ENCODE results near the gene TRAT1. TPM values are rescaled to one million over a fixed set of nuclear protein-coding genes. Genes with fewer than 3 reads are reported as not detected.
"Not testable (repeated sequence)": the region's sequence is repeated elsewhere in the genome, so short reads cannot be mapped to it uniquely, and the experiment has no call there.

TRAT1 gene
- total and polyA plus RNA-seq, 2 experiments from 2014 or later = not detected

DNA sequence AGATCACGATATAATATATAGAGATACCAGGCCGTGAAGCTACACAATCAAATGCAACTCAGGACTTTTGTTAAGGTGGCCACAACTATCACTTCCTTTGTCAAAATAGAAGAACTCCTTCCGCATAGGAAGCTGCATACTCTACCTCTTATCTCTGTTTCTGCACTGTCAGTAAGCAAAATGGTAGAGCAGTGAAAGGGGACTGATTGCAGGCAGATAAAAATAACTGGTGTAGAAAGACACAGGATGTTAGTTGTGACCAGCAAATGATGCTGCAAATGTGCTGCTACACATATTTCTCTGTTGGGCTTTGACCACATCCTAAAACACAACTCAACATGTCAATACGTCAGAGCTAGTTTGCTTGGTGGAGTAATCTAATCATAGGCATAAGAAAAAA is 16.3 kb upstream of the TRAT1 start:
- Histone ChIP-seq H3K27ac (no peak overlapping the region), H3K27me3 (no peaks in the 10 kb centered on the region), H2AFZ (no peak overlapping the region), H3K4me3 (no peak overlapping the region), H3K4me1 (ENCODE audit: insufficient read depth) (no peaks in the 10 kb centered on the region), H3K9me2 (replicated peaks; ENCODE audit: insufficient read depth) (no peaks in the 10 kb centered on the region), H3K79me2 (no peaks in the 10 kb centered on the region), H3K36me3 (replicated peaks; ENCODE audit: insufficient read depth, low read depth) (no peaks in the 10 kb centered on the region), H3K4me2 (no peak overlapping the region), H4K20me1 (ENCODE audit: insufficient read depth, poor library complexity, severe bottlenecking) (no peaks in the 10 kb centered on the region), H3K9me3 (ENCODE audit: low read depth) (no peaks in the 10 kb centered on the region)
- no peak for DNase-seq (ENCODE audit: low spot score)
- TF ChIP-seq EZH2 (IDR thresholded peaks at IDR 0.05; ENCODE audit: borderline replicate concordance) (no peak), EZH2phosphoT487 (IDR thresholded peaks at IDR 0.05; ENCODE audit: low read depth, severe bottlenecking, unreplicated experiment) (no peak), CTCF (IDR thresholded peaks at IDR 0.05; ENCODE audit: poor library complexity) (no peak)
- 84% methylated on average over 4 of the region's 4 CpGs for WGBS (ENCODE audit: low lambda C conversion rate, missing lambda C conversion rate)

DNA sequence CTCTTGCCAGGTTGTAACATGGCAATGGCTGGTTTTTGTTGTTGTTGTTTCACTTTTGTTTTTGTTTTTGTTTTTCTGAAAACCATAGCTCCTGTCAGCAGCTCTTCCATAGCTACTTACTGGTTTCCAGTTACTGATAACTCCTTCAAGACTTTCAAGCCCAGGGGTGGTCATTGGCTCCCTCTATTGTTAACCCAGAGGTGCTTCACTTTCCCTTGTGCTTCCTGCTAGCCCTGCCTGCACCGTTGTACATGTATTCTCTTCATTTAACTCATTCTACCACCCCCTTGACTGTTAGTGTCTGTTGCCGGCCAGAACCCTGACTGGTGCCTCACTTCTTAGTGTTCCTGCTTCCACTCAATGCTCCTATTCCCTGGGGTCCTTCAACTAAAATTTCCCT is 4.2 kb upstream of the TRAT1 start:
- H3K4me1 ChIP-seq (ENCODE audit: insufficient read depth) = no peaks in the 10 kb centered on the region
- peak; percentile 64 for DNase-seq (ENCODE audit: low spot score)
- no peak overlapping the region for H3K27ac ChIP-seq
- no peaks in the 10 kb centered on the region for H3K9me3 ChIP-seq (ENCODE audit: low read depth)
- no peak overlapping the region for H3K4me2 ChIP-seq
- H4K20me1 ChIP-seq (ENCODE audit: insufficient read depth, poor library complexity, severe bottlenecking) = no peaks in the 10 kb centered on the region
- no peaks in the 10 kb centered on the region for H3K27me3 ChIP-seq
- H3K79me2 ChIP-seq = no peaks in the 10 kb centered on the region
- H3K4me3 ChIP-seq = no peak overlapping the region
- H2AFZ ChIP-seq = no peak overlapping the region
- H3K9me2 ChIP-seq (replicated peaks; ENCODE audit: insufficient read depth) = no peaks in the 10 kb centered on the region
- WGBS (ENCODE audit: low lambda C conversion rate, missing lambda C conversion rate) = 13% methylated on average over 2 of the region's 2 CpGs
- no peaks in the 10 kb centered on the region for H3K36me3 ChIP-seq (replicated peaks; ENCODE audit: insufficient read depth, low read depth)
- TF ChIP-seq EZH2 (IDR thresholded peaks at IDR 0.05; ENCODE audit: borderline replicate concordance) (no peak), CTCF (IDR thresholded peaks at IDR 0.05; ENCODE audit: poor library complexity) (peak; percentile 41), EZH2phosphoT487 (IDR thresholded peaks at IDR 0.05; ENCODE audit: low read depth, severe bottlenecking, unreplicated experiment) (no peak)

DNA sequence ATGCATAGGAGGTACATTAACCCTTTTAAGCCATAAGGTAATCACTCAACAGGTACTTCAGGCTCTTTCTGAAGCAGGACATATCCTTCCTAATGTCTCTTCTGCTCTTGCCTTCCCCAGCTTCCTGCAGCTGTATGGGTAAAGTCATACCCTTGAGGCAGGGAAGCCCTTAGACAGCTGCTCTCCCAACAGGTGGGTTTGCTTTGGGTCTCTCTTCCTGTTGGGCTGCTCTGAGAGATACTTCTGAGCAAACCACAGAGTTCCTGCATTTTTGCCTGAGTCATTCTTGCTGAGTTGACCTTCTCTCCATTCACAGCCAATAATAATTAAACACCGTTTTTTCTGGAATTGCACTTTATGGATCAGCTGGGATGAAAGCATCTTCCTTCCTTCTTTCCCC is 2.0 kb upstream of the TRAT1 start:
- WGBS (ENCODE audit: low lambda C conversion rate, missing lambda C conversion rate) = 92% methylated on average over 1 of the region's 1 CpG
- H3K4me3 ChIP-seq = no peak overlapping the region
- no peak for DNase-seq (ENCODE audit: low spot score)
- no peak overlapping the region for H2AFZ ChIP-seq
- no peaks in the 10 kb centered on the region for H3K27me3 ChIP-seq
- H3K36me3 ChIP-seq (replicated peaks; ENCODE audit: insufficient read depth, low read depth) = no peaks in the 10 kb centered on the region
- H4K20me1 ChIP-seq (ENCODE audit: insufficient read depth, poor library complexity, severe bottlenecking) = no peaks in the 10 kb centered on the region
- no peak overlapping the region for H3K27ac ChIP-seq
- H3K9me2 ChIP-seq (replicated peaks; ENCODE audit: insufficient read depth) = no peaks in the 10 kb centered on the region
- no peaks in the 10 kb centered on the region for H3K4me1 ChIP-seq (ENCODE audit: insufficient read depth)
- H3K4me2 ChIP-seq = no peak overlapping the region
- TF ChIP-seq EZH2 (IDR thresholded peaks at IDR 0.05; ENCODE audit: borderline replicate concordance) (no peak), CTCF (IDR thresholded peaks at IDR 0.05; ENCODE audit: poor library complexity) (no peak), EZH2phosphoT487 (IDR thresholded peaks at IDR 0.05; ENCODE audit: low read depth, severe bottlenecking, unreplicated experiment) (no peak)
- no peaks in the 10 kb centered on the region for H3K9me3 ChIP-seq (ENCODE audit: low read depth)
- no peaks in the 10 kb centered on the region for H3K79me2 ChIP-seq

GRCh38 chr3:108823227-108823626 is 641 bp downstream of the TRAT1 start:
- H3K9me3 ChIP-seq (ENCODE audit: low read depth) = no peaks in the 10 kb centered on the region
- H3K4me3 ChIP-seq = no peak overlapping the region
- H4K20me1 ChIP-seq (ENCODE audit: insufficient read depth, poor library complexity, severe bottlenecking) = no peaks in the 10 kb centered on the region
- H3K79me2 ChIP-seq = no peaks in the 10 kb centered on the region
- H2AFZ ChIP-seq = no peak overlapping the region
- no peaks in the 10 kb centered on the region for H3K9me2 ChIP-seq (replicated peaks; ENCODE audit: insufficient read depth)
- H3K27me3 ChIP-seq = no peaks in the 10 kb centered on the region
- no peaks in the 10 kb centered on the region for H3K36me3 ChIP-seq (replicated peaks; ENCODE audit: insufficient read depth, low read depth)
- DNase-seq (ENCODE audit: low spot score) = no peak
- no peak overlapping the region for H3K4me2 ChIP-seq
- no peaks in the 10 kb centered on the region for H3K4me1 ChIP-seq (ENCODE audit: insufficient read depth)
- no peak overlapping the region for H3K27ac ChIP-seq
- TF ChIP-seq EZH2 (IDR thresholded peaks at IDR 0.05; ENCODE audit: borderline replicate concordance) = no peak
- TF ChIP-seq EZH2phosphoT487 (IDR thresholded peaks at IDR 0.05; ENCODE audit: low read depth, severe bottlenecking, unreplicated experiment) = no peak
- no peak for TF ChIP-seq CTCF (IDR thresholded peaks at IDR 0.05; ENCODE audit: poor library complexity)
- WGBS (ENCODE audit: low lambda C conversion rate, missing lambda C conversion rate) = 92% methylated on average over 2 of the region's 2 CpGs

GRCh38 chr3:108823803-108824202 is 1.2 kb downstream of the TRAT1 start:
- H3K4me1 ChIP-seq (ENCODE audit: insufficient read depth); H2AFZ ChIP-seq: not testable (repeated sequence)

More at GRCh38 chr3:108823803-108824202, 1.2 kb downstream of the TRAT1 start:
- not testable (repeated sequence) for H3K9me2 ChIP-seq (replicated peaks; ENCODE audit: insufficient read depth); H3K79me2 ChIP-seq; H3K27me3 ChIP-seq; H3K4me3 ChIP-seq; H3K9me3 ChIP-seq (ENCODE audit: low read depth); H4K20me1 ChIP-seq (ENCODE audit: insufficient read depth, poor library complexity, severe bottlenecking); H3K27ac ChIP-seq; H3K4me2 ChIP-seq; H3K36me3 ChIP-seq (replicated peaks; ENCODE audit: insufficient read depth, low read depth); DNase-seq (ENCODE audit: low spot score)
- WGBS (ENCODE audit: low lambda C conversion rate, missing lambda C conversion rate) = 90% methylated on average over 10 of the region's 10 CpGs
